Cardiac muscle cell (in vitro differentiated cells and primary cell): ENCODE measurements around the gene PTPRA. TPM values are rescaled to one million over a fixed set of nuclear protein-coding genes. Genes with fewer than 3 reads are reported as not detected.

Source experiments
- DNase-seq, 2 donors: peaks; one replicate each; pipeline versions ENCODE4 v3.0.0 to v3.0.0-alpha.2; 2010 to 2017; ENCODE audit warnings: low read depth in 1 of 2, low spot score in 1 of 2
- H3K27ac ChIP-seq: fragments of 200-600 bp; sonication (generic); 2 replicates; pipeline ENCODE4 v1.5.1; 2016
- H3K27me3 ChIP-seq: fragments of 200-600 bp; sonication (generic); 2 replicates; pipeline ENCODE4 v1.6.0; 2016; ENCODE audit warnings: control low read depth
- H3K36me3 ChIP-seq: fragments of 200-600 bp; sonication (generic); 2 replicates; pipeline ENCODE4 v1.5.1; 2016; ENCODE audit warnings: control low read depth
- H3K4me1 ChIP-seq: fragments of 200-600 bp; sonication (generic); 2 replicates; pipeline ENCODE4 v1.8.1; 2017; ENCODE audit warnings: low read depth, mild to moderate bottlenecking, mixed run types
- H3K4me3 ChIP-seq: fragments of 200-600 bp; sonication (generic); 2 replicates; pipeline ENCODE4 v1.5.1; 2016; ENCODE audit warnings: mild to moderate bottlenecking
- H3K9me3 ChIP-seq: fragments of 200-600 bp; sonication (generic); 2 replicates; pipeline ENCODE4 v1.5.1; 2017; ENCODE audit warnings: low read depth, mild to moderate bottlenecking, control low read depth
- polyA plus RNA-seq: library from polyadenylated mRNA; unstranded; fragments of >200 nt; fragmentation: Nextera tagmentation; extraction: Ambion mirVana; gene quantifications from 2 replicates; pipeline ENCODE4 v1.2.1, GENCODE V29; 2016
- total RNA-seq: library from RNA; depleted of rRNA; stranded (reverse); fragments of >200 nt; gene quantifications from 2 replicates; pipeline ENCODE4 v1.2.3, GENCODE V29; 2016
- TF ChIP-seq, protein P1 (sequence below): IDR thresholded peaks from 2 replicates; pipeline ENCODE4 v1.5.1; 2012; ENCODE audit warnings: low read depth, mild to moderate bottlenecking, low read length

Gene PTPRA
- total and polyA plus RNA-seq, 2 experiments from 2014 or later = 44.0 to 69.4 TPM

DNA sequence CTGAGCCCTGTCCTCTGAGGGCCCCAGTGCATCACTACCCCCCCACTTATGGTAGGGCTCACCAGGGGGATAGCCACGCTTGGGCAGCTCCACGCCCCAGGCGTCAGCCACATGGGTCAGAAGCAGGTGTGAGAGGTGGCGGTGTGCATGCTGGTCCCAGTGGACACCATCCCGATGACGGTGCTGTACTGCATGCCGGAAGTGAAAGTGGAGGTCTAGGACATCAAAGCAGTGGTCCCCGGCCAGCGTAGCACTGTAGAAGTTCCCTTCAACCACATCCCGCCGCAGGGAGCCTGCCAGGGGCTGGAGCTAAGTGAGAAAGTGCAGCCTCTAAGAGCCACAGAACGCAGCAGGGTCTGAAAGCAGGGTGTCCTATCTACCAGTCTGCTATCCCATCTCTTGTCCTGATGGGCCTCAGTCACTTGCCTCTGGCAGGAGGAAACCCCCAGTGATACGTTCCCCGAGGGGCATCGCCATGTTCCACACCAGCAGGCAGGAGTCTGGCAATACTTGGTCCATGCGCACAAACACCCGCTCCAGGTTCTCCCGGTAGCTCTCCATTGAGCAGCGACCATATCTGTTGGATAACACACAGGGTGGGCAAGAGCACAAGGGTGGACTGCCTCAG, 35.0 kb upstream of the PTPRA start:
- TF ChIP-seq, protein P1, sequence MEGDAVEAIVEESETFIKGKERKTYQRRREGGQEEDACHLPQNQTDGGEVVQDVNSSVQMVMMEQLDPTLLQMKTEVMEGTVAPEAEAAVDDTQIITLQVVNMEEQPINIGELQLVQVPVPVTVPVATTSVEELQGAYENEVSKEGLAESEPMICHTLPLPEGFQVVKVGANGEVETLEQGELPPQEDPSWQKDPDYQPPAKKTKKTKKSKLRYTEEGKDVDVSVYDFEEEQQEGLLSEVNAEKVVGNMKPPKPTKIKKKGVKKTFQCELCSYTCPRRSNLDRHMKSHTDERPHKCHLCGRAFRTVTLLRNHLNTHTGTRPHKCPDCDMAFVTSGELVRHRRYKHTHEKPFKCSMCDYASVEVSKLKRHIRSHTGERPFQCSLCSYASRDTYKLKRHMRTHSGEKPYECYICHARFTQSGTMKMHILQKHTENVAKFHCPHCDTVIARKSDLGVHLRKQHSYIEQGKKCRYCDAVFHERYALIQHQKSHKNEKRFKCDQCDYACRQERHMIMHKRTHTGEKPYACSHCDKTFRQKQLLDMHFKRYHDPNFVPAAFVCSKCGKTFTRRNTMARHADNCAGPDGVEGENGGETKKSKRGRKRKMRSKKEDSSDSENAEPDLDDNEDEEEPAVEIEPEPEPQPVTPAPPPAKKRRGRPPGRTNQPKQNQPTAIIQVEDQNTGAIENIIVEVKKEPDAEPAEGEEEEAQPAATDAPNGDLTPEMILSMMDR = no peak
- Histone ChIP-seq H3K4me3 (no peak overlapping the region), H3K9me3 (no peaks in the 10 kb centered on the region)

DNA sequence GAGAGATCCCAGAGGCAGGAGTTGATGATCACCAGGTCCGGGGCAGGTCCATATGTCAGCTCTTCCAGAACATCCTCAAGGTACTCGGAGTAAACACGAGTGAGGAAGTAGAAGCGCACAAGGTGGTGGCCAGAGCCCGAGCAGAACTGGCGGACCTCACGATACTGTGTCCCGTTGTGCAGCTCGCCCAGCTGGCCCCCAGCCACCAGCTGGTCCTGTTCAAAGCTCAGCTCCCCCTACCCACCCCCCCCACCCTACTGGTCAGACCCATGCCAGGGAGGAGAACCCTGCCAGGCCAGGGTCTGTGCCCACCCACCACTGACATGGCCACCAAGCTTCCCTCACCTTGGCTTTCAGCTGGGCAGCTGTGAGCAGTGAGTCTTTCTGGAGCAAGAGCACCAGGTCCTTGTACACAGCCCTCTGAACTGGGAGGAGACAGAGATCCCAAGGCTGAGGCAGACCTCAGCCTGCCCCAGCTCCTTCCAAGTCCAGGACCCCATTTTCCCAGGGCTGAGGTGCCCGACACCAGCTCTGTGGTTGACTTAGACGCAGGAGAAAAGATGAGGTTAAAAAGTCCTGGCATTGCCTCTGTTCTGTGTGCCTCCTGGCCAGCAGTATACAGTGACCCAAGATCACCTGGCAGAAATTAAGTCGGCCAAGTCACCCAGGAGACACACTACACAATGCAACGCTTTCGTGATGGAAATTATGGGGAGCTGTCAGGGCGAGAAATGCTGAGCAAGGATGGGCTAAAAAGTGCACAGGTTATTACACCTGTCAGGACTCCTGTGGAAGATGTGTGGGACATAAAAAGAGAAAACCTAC, 34.2 kb upstream of the PTPRA start:
- H3K36me3 ChIP-seq = peaks cover 2% of the 10 kb centered on the region
- DNase-seq = no peak
- no peak overlapping the region for H3K27ac ChIP-seq
- TF ChIP-seq, protein P1 = no peak
- H3K4me3 ChIP-seq = no peak overlapping the region
- no peaks in the 10 kb centered on the region for H3K27me3 ChIP-seq
- H3K9me3 ChIP-seq = no peaks in the 10 kb centered on the region
- peaks cover 5% of the 10 kb centered on the region for H3K4me1 ChIP-seq

More for the DNA sequence above, 35.0 kb upstream of the PTPRA start:
- H3K27me3 ChIP-seq = no peaks in the 10 kb centered on the region
- no peak for DNase-seq
- H3K27ac ChIP-seq = no peak overlapping the region
- H3K36me3 ChIP-seq = peaks cover 2% of the 10 kb centered on the region
- peaks cover 5% of the 10 kb centered on the region for H3K4me1 ChIP-seq

GRCh38 chr20:2839732-2840137, 33.5 kb upstream of the PTPRA start:
- H3K36me3 ChIP-seq = peaks cover 2% of the 10 kb centered on the region
- TF ChIP-seq, protein P1 = no peak
- H3K9me3 ChIP-seq = no peaks in the 10 kb centered on the region
- H3K4me3 ChIP-seq = peak overlapping the region; percentile 80
- DNase-seq = no peak
- H3K4me1 ChIP-seq = peaks cover 5% of the 10 kb centered on the region
- H3K27me3 ChIP-seq = no peaks in the 10 kb centered on the region
- no peak overlapping the region for H3K27ac ChIP-seq

DNA sequence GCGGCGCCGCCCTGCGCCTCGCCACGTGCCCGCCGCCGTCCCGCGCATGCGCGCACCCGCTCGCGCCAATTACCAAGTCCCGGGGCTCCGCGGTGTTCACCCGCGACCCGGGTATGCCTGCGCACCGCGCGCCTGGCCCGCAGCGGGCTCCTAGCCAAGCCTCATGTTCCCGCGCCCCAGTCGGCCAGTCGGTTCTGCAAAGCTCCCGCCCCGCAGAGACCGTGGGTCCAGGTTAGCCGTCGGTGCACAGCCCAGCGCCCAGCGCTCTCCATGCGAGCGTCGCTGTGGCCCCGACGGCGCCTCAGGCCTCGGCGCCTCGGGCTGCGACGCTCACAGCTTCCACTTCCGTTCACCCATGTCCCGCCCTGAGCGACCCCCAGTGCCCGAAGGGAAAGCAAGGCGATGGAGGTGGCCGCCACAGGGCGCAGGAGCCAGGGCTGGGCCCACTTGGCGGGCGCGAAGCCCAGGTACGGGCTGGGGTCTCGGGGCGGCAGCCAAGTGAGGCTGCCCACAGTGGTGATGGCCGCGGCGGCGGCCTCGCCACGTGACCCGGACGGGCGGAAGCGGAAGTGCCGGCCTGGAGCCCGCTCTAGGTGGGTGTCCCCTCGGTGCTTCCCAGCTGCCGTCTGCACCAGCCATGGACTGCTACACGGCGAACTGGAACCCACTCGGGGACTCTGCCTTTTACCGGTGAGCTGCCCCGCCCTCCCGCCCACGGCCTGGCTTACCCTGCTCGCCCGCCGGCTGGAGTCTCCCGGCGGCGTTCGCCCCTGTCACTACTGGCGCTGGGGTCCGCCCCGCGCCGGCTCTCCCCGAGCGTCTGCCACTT, 32.9 kb upstream of the PTPRA start, which contains the start of the genes PCED1A and VPS16:
Gene PCED1A (minus strand): TSS at position 518 of the 829 bp plus-strand sequence. CDS start 743 bp downstream, outside the sequence.
Gene VPS16 (plus strand): TSS at position 608 of the 829 bp plus-strand sequence. CDS start 30 bp downstream, at position 638.
- H3K9me3 ChIP-seq = no peaks in the 10 kb centered on the region
- H3K4me1 ChIP-seq = peaks cover 5% of the 10 kb centered on the region
- peak within 1 kb of the TSS; percentile 41 for H3K27ac ChIP-seq
- TF ChIP-seq, protein P1 = no peak
- peak; percentile 89 to 92 for DNase-seq
- peak within 1 kb of the TSS; percentile 80 for H3K4me3 ChIP-seq
- H3K36me3 ChIP-seq = peaks cover 2% of the 10 kb centered on the region
- H3K27me3 ChIP-seq = no peaks in the 10 kb centered on the region

DNA sequence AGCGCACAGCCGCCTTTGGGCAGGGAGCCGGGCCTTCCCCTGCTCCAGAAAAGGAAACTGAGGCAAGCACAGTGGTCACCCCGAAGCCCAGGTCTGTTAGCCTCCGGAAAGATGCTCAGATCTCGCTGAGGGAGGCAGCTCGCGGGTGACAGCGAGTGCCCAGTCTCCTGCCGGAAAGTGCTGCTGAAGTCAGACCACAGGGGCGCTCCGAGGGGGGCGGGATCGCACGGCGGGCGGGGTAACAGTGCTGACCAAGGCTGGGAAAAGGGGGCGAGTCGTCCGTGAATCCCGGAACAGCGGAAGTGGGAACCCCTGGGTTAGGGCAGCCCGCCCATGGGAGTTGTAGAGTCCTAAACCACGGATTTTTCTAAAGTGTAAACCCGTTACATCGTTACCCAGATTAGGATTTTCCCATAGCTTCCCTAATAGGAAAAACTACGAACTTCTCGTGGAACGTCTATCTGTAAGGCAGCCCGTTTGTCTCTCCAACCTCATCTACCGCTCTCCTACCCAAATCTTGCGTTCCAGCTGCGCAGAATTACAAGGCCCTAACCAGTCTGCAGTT, 32.2 kb upstream of the PTPRA start:
- peak; percentile 45 to 80 for DNase-seq
- H3K27ac ChIP-seq = peak overlapping the region; percentile 41
- TF ChIP-seq, protein P1 = no peak

More for the DNA sequence above, 32.2 kb upstream of the PTPRA start:
- Histone ChIP-seq H3K36me3 (no peaks in the 10 kb centered on the region), H3K9me3 (no peaks in the 10 kb centered on the region), H3K4me1 (peaks cover 5% of the 10 kb centered on the region), H3K27me3 (no peaks in the 10 kb centered on the region), H3K4me3 (peak overlapping the region; percentile 80)
